Measurements from ENCODE around the gene SNX12.
"Not testable (repeated sequence)": the region's sequence is repeated elsewhere in the genome, so short reads cannot be mapped to it uniquely, and the experiment has no call there.

SNX12 gene

GRCh38 chrX:71067089-71067488 lies 1.0 kb downstream of the SNX12 start:
- Mint-ChIP-seq H3K27ac (peak overlapping the region; percentile 94), H3K4me1 (peaks cover 16% of the 10 kb centered on the region)
- no peak for ATAC-seq (ENCODE audit: low read depth)

GRCh38 chrX:71060127-71060526 lies 8.0 kb downstream of the SNX12 start:
- ATAC-seq (ENCODE audit: low read depth) (no peak), DNase-seq (ENCODE audit: low spot score in 2 of 2) (no peak)
- Mint-ChIP-seq H3K4me3 (no peak overlapping the region), H3K9me3 (no peaks in the 10 kb centered on the region), H3K27me3 (no peaks in the 10 kb centered on the region), H3K4me1 (peaks cover 9% of the 10 kb centered on the region), H3K36me3 (peaks cover 22% of the 10 kb centered on the region), H3K27ac (no peak overlapping the region)

More at GRCh38 chrX:71067089-71067488, 1.0 kb downstream of the SNX12 start:
- DNase-seq (ENCODE audit: low spot score in 2 of 2): no peak
- Mint-ChIP-seq H3K36me3 (peaks cover 8% of the 10 kb centered on the region), H3K4me3 (peak overlapping the region; percentile 97), H3K9me3 (no peaks in the 10 kb centered on the region), H3K27me3 (no peaks in the 10 kb centered on the region)

- peaks cover 3% of the 10 kb centered on the region for H3K4me1 Mint-ChIP-seq
- no peak for DNase-seq (ENCODE audit: low spot score in 2 of 2)
- H3K27me3 Mint-ChIP-seq: no peaks in the 10 kb centered on the region
- no peak overlapping the region for H3K4me3 Mint-ChIP-seq
- no peak for ATAC-seq (ENCODE audit: low read depth)
- peak overlapping the region; percentile 6 for H3K27ac Mint-ChIP-seq
- H3K9me3 Mint-ChIP-seq: no peaks in the 10 kb centered on the region
- H3K36me3 Mint-ChIP-seq: peaks cover 19% of the 10 kb centered on the region
Measured at GRCh38 chrX:71057848-71058530, 10.1 kb downstream of the SNX12 start.

- Mint-ChIP-seq H3K36me3 (peaks cover 14% of the 10 kb centered on the region), H3K27me3 (no peaks in the 10 kb centered on the region), H3K4me1 (peaks cover 3% of the 10 kb centered on the region), H3K27ac (no peak overlapping the region), H3K4me3 (no peak overlapping the region), H3K9me3 (no peaks in the 10 kb centered on the region)
- no peak for DNase-seq (ENCODE audit: low spot score in 2 of 2)
- ATAC-seq (ENCODE audit: low read depth): no peak
Measured at GRCh38 chrX:71056867-71057266, 11.3 kb downstream of the SNX12 start.

DNA sequence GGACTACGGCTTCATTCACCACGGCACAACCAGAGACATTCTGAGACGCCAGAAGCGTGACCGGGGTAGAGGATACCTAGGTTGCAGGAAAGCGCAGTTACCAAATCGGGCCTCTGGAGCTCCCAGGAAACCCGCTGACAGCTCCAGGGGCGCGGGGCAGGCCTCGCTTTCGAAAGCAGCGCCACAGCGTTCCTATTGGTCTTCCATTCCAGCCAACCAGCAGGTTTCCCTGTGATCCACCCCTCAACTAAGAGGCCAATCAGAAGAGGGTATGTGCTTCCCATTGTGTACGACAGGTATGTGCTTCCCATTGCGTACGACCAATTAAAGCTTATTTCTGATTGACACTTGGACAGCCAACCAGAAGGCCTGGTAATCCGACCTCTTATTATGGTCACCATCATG lies 14.9 kb downstream of the SNX12 start:
- H3K4me3 Mint-ChIP-seq: peak overlapping the region; percentile 57
- H3K27me3 Mint-ChIP-seq: no peaks in the 10 kb centered on the region
- ATAC-seq (ENCODE audit: low read depth) (peak; percentile 78), DNase-seq (ENCODE audit: low spot score in 2 of 2) (no peak)
- H3K27ac Mint-ChIP-seq: no peak overlapping the region
- H3K4me1 Mint-ChIP-seq: peaks cover 2% of the 10 kb centered on the region
- no peaks in the 10 kb centered on the region for H3K9me3 Mint-ChIP-seq
- H3K36me3 Mint-ChIP-seq: peaks cover 2% of the 10 kb centered on the region

- Mint-ChIP-seq H3K27me3 (no peaks in the 10 kb centered on the region), H3K36me3 (peaks cover 2% of the 10 kb centered on the region), H3K27ac (no peak overlapping the region), H3K4me3 (peak overlapping the region; percentile 57), H3K4me1 (no peaks in the 10 kb centered on the region), H3K9me3 (no peaks in the 10 kb centered on the region)
- no peak for DNase-seq (ENCODE audit: low spot score in 2 of 2)
- ATAC-seq (ENCODE audit: low read depth): no peak
Measured at GRCh38 chrX:71052721-71053120, 15.4 kb downstream of the SNX12 start.

- not testable (repeated sequence) for H3K4me1 Mint-ChIP-seq; H3K27me3 Mint-ChIP-seq; H3K4me3 Mint-ChIP-seq; H3K9me3 Mint-ChIP-seq; H3K27ac Mint-ChIP-seq; DNase-seq (ENCODE audit: low spot score in 2 of 2); ATAC-seq (ENCODE audit: low read depth); H3K36me3 Mint-ChIP-seq
Measured at GRCh38 chrX:71047891-71048290, 20.2 kb downstream of the SNX12 start.

- Mint-ChIP-seq H3K36me3 (peaks cover 14% of the 10 kb centered on the region), H3K27me3 (no peaks in the 10 kb centered on the region), H3K27ac (no peak overlapping the region), H3K4me3 (no peak overlapping the region), H3K4me1 (no peaks in the 10 kb centered on the region), H3K9me3 (no peaks in the 10 kb centered on the region)
- ATAC-seq (ENCODE audit: low read depth) (no peak), DNase-seq (ENCODE audit: low spot score in 2 of 2) (no peak)
Measured at GRCh38 chrX:71017396-71017939, 50.7 kb downstream of the SNX12 start.
